CD4-positive, alpha-beta memory T cell (primary cell): ENCODE measurements around the gene NAXE. TPM values are rescaled to one million over a fixed set of nuclear protein-coding genes. Genes with fewer than 3 reads are reported as not detected.

ENCODE experiments used
- CTCF ChIA-PET: fragments of 350-600 bp; sonication (Branson Sonifier 250); formaldehyde crosslinking; loops from one replicate; lab custom pipeline; 2021; ENCODE audit warnings: inconsistent platforms; ENCODE audit not compliant: partially characterized antibody; lab: Charles Lee
- POLR2A ChIA-PET: fragments of 350-600 bp; sonication (Branson Sonifier 250); formaldehyde crosslinking; loops from one replicate; lab custom pipeline; 2021; ENCODE audit not compliant: partially characterized antibody; lab: Charles Lee
- DNase-seq, 5 donors: peaks; one replicate each; pipeline versions ENCODE4 v3.0.0 to v3.0.0-alpha.2; 2020 to 2022; ENCODE audit warnings: mixed read lengths in 1 of 5
- H3K27ac ChIP-seq: one replicate; pipeline ENCODE4 v1.7.0; 2013; ENCODE audit warnings: low read depth, low read length
- H3K27me3 ChIP-seq: 2 replicates; pipeline ENCODE4 v1.7.0; 2013; ENCODE audit warnings: mild to moderate bottlenecking, low read length, moderate library complexity; ENCODE audit not compliant: insufficient read depth
- H3K36me3 ChIP-seq: 2 replicates; pipeline ENCODE4 v1.7.0; 2013; ENCODE audit warnings: mild to moderate bottlenecking, low read length, moderate library complexity; ENCODE audit not compliant: insufficient read depth
- H3K4me1 ChIP-seq: 2 replicates; pipeline ENCODE4 v1.7.0; 2013; ENCODE audit warnings: mild to moderate bottlenecking, low read length, moderate library complexity; ENCODE audit not compliant: insufficient read depth
- H3K4me3 ChIP-seq, 2 donors: one replicate each; pipeline ENCODE4 v1.7.0; 2013; ENCODE audit warnings: low read length in 2 of 2, mild to moderate bottlenecking in 1 of 2
- H3K9me3 ChIP-seq, 2 donors: one replicate each; pipeline ENCODE4 v1.7.0; 2013; ENCODE audit warnings: low read length in 2 of 2, control low read depth in 1 of 2; ENCODE audit not compliant: control insufficient read depth in 1 of 2
- H3K27ac Mint-ChIP-seq, 7 donors: one replicate each; pipeline ENCODE4 v1.8.0; 2020 to 2021; ENCODE audit warnings: mixed read lengths in 7 of 7, mild to moderate bottlenecking in 6 of 7, inconsistent platforms in 3 of 7, moderate library complexity in 3 of 7
- H3K27me3 Mint-ChIP-seq, 2 donors: one replicate each; pipeline ENCODE4 v1.8.0; 2020 to 2021; ENCODE audit warnings: mixed read lengths in 2 of 2
- H3K36me3 Mint-ChIP-seq, 2 donors: one replicate each; pipeline ENCODE4 v1.8.0; 2020 to 2021; ENCODE audit warnings: mixed read lengths in 2 of 2, inconsistent platforms in 1 of 2, mild to moderate bottlenecking in 1 of 2
- H3K4me1 Mint-ChIP-seq, 4 donors: one replicate each; pipeline ENCODE4 v1.8.0; 2020 to 2021; ENCODE audit warnings: mixed read lengths in 4 of 4, mild to moderate bottlenecking in 1 of 4
- H3K4me3 Mint-ChIP-seq, 8 donors: one replicate each; pipeline ENCODE4 v1.8.0; 2020 to 2021; ENCODE audit warnings: mixed read lengths in 8 of 8, mild to moderate bottlenecking in 7 of 8, moderate library complexity in 6 of 8, inconsistent platforms in 3 of 8
- H3K9me3 Mint-ChIP-seq, 8 donors: one replicate each; pipeline ENCODE4 v1.8.0; 2020 to 2021; ENCODE audit warnings: mixed read lengths in 8 of 8, mild to moderate bottlenecking in 5 of 8, inconsistent platforms in 3 of 8, moderate library complexity in 1 of 8
- intact Hi-C: fragments of 100-400 bp; cut with micrococcal nuclease; formaldehyde crosslinking; loops from one replicate; pipeline ENCODE4 v1.15.1; 2023
- polyA plus RNA-seq, 2 donors: library from polyadenylated mRNA; unstranded; fragments of 300-500 nt; fragmentation: Illumina TruSeq; gene quantifications; one replicate each; pipeline ENCODE4 v1.2.3, GENCODE V29; 2021
- total RNA-seq, 2 experiments: library from RNA; stranded (reverse); gene quantifications; one replicate each; pipeline ENCODE4 v1.2.3, GENCODE V29; 2021

The NAXE gene
- total and polyA plus RNA-seq, 4 experiments from 2014 or later, result 46.7 to 152 (median 71.4) TPM

DNA sequence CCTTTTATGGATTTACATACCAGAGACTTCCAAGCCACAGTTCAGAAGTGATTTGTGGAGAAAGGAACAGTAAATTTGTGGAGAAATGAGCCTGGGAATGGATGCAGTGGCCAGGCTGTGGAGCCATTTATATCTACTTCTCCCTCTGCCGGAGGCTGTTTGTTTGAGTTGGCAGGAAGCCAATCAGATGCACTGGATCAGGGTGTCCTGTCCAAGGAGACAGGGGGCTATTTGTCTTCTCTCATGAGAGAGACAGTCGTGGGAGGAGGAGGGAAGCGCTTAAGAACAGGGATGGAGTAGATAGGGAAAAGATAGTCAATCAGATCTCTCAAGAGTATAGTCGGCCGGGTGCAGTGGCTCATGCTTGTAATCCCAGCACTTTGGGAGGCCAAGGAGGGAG lies 24.9 kb downstream of the NAXE start:
- CTCF ChIA-PET, result interaction anchor here (1.2 to 1.8 kb wide), 3 partner anchors 8 to 161 kb away, joined by 4 to 5 read pairs (median 4); no protein-coding TSS in a partner anchor
- no peak overlapping the region for H3K27ac Mint-ChIP-seq
- intact Hi-C loops, result no loop called here

GRCh38 chr1:156618853-156619581 lies 27.4 kb downstream of the NAXE start, which contains the start of gene HAPLN2:
TSS of gene HAPLN2 (plus strand) at chr1:156619415. CDS start at chr1:156623491, 4,076 bp downstream.
- H3K9me3 Mint-ChIP-seq, result peaks cover 0 to 2% (median 0%) of the 10 kb centered on the region in 8 donors
- ChIA-PET CTCF (interaction anchor here (1.4 to 1.6 kb wide), 3 partner anchors 11 to 87 kb away, joined by 3 to 5 read pairs (median 3); partner anchors contain the start of gene CRABP2), POLR2A (interaction anchor here (0.5 kb wide), 1 partner anchor 224 kb away, joined by 3 read pairs; no protein-coding TSS in a partner anchor)
- Histone ChIP-seq H3K27me3 (peaks cover 23% of the 10 kb centered on the region), H3K36me3 (no peaks in the 10 kb centered on the region), H3K27ac (no peak within 1 kb of the TSS), H3K4me1 (peaks cover 4% of the 10 kb centered on the region), H3K9me3 (no peaks in the 10 kb centered on the region), H3K4me3 (no peak within 1 kb of the TSS)
- no peaks in the 10 kb centered on the region for H3K36me3 Mint-ChIP-seq
- peaks cover 0 to 7% (median 2%) of the 10 kb centered on the region in 4 donors for H3K4me1 Mint-ChIP-seq
- no peak within 1 kb of the TSS for H3K27ac Mint-ChIP-seq
- intact Hi-C loops, result no loop called here
- no peak within 1 kb of the TSS for H3K4me3 Mint-ChIP-seq
- DNase-seq, result no peak
- peaks cover 29 to 52% of the 10 kb centered on the region in 2 donors for H3K27me3 Mint-ChIP-seq

More for the DNA sequence above, 24.9 kb downstream of the NAXE start:
- Mint-ChIP-seq H3K36me3 (no peaks in the 10 kb centered on the region), H3K27me3 (peaks cover 29 to 46% of the 10 kb centered on the region in 2 donors), H3K9me3 (no peaks in the 10 kb centered on the region), H3K4me3 (no peak overlapping the region), H3K4me1 (no peaks in the 10 kb centered on the region)
- Histone ChIP-seq H3K36me3 (no peaks in the 10 kb centered on the region), H3K27ac (no peak overlapping the region), H3K27me3 (peaks cover 14% of the 10 kb centered on the region), H3K9me3 (no peaks in the 10 kb centered on the region), H3K4me3 (no peak overlapping the region), H3K4me1 (no peaks in the 10 kb centered on the region)
- POLR2A ChIA-PET, result no interaction called here
- DNase-seq, result no peak

DNA sequence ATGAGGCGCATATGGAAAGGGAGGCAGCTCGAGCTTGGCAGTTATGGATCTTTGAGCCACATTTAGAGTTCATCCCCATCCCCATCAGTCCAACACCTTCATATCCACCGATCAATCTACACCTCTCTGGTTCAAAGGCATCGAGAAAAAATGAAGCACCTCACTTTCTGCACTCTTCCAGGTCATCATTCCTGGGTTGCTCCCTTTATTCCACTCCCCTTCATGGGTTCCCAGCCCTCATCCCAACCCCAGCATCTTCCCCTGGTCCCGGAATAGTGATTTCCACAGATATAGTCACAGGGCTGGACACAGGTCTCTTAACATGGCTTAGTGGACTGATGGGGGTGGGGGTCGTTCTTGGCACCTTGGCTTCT lies 28.0 kb downstream of the NAXE start:
- Histone ChIP-seq H3K27me3 (peaks cover 27% of the 10 kb centered on the region), H3K4me3 (no peak overlapping the region), H3K4me1 (peaks cover 9% of the 10 kb centered on the region), H3K36me3 (no peaks in the 10 kb centered on the region), H3K9me3 (no peaks in the 10 kb centered on the region), H3K27ac (no peak overlapping the region)
- intact Hi-C loops, result no loop called here
- Mint-ChIP-seq H3K4me3 (no peak overlapping the region), H3K9me3 (peaks cover 0 to 2% (median 0%) of the 10 kb centered on the region in 8 donors), H3K27me3 (peaks cover 31 to 53% of the 10 kb centered on the region in 2 donors), H3K27ac (no peak overlapping the region), H3K4me1 (peaks cover 1 to 7% (median 4%) of the 10 kb centered on the region in 4 donors), H3K36me3 (no peaks in the 10 kb centered on the region)
- no peak for DNase-seq
- POLR2A ChIA-PET, result interaction anchor here (0.5 kb wide), 1 partner anchor 224 kb away, joined by 3 read pairs; no protein-coding TSS in a partner anchor
- CTCF ChIA-PET, result interaction anchor here (1.0 to 1.6 kb wide), 4 partner anchors 10 to 86 kb away, joined by 3 to 5 read pairs (median 3); partner anchors contain the start of gene CRABP2

DNA sequence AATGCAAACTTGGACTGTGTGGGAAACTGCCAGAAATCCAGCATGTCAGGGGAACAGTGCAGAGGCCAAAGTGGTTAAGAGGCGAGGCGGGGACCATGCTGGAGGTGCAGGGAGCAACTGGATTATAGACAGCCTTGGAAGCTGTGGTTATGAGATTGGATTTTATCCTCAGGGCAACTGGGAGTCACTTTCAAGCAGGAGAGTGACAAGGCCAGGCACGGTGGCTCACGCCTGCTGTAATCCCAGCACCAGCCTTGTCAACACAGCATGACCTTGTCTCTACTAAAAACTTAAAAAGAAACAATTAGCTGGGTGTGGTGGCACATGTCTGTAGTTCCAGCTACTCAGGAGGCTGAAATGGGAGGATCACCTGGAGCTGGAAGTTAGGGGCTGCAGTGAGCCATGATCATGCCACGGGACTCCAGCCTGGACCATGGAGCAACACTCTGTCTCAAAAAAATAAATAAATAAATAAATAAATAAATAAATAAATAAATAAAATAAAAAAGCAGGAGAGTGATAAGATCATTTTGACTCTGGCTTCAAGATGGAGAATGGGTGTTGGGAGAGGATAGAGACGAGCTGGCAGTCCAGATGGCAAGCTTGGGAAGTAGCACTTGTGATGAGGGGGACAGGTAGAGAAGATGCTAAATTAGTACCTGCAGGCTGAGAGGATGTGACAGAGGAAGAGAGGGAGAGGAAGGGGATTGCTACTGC lies 31.2 kb downstream of the NAXE start:
- H3K4me3 Mint-ChIP-seq, result peak overlapping the region in 5 of 8 donors; percentile 4 to 66 (median 13)
- CTCF ChIA-PET, result interaction anchor here (0.8 to 9.0 kb wide), 4 partner anchors 14 to 177 kb away, joined by 3 to 153 read pairs (median 32); partner anchors contain the start of gene NES
- peaks cover 0 to 2% (median 0%) of the 10 kb centered on the region in 8 donors for H3K9me3 Mint-ChIP-seq
- intact Hi-C loops, result loop anchor here (10.0 kb wide), 1 partner anchor 82 kb away; the partner anchor contains the start of gene CRABP2
- H3K27me3 Mint-ChIP-seq, result peaks cover 37 to 52% of the 10 kb centered on the region in 2 donors
- H3K27me3 ChIP-seq, result peaks cover 37% of the 10 kb centered on the region
- peaks cover 20% of the 10 kb centered on the region for H3K4me1 ChIP-seq
- no peak overlapping the region for H3K27ac ChIP-seq
- H3K36me3 Mint-ChIP-seq, result no peaks in the 10 kb centered on the region
- H3K4me1 Mint-ChIP-seq, result peaks cover 6 to 16% (median 9%) of the 10 kb centered on the region in 4 donors
- POLR2A ChIA-PET, result no interaction called here
- no peak for DNase-seq
- H3K27ac Mint-ChIP-seq, result peak overlapping the region in 1 of 7 donors; percentile 73
- H3K9me3 ChIP-seq, result no peaks in the 10 kb centered on the region
- no peak overlapping the region for H3K4me3 ChIP-seq
- no peaks in the 10 kb centered on the region for H3K36me3 ChIP-seq

GRCh38 chr1:156623946-156624813 lies 32.6 kb downstream of the NAXE start:
- peak in 2 of 5 donors; percentile 22 to 41 for DNase-seq
- Mint-ChIP-seq H3K4me1 (peaks cover 6 to 16% (median 9%) of the 10 kb centered on the region in 4 donors), H3K27me3 (peaks cover 36 to 50% of the 10 kb centered on the region in 2 donors), H3K4me3 (peak overlapping the region in 7 of 8 donors; percentile 21 to 73 (median 55)), H3K36me3 (no peaks in the 10 kb centered on the region), H3K9me3 (peaks cover 0 to 2% (median 0%) of the 10 kb centered on the region in 8 donors), H3K27ac (no peak overlapping the region)
- ChIA-PET POLR2A (interaction anchor here (0.6 to 1.6 kb wide), 9 partner anchors 16 to 1348 kb away, joined by 3 to 8 read pairs (median 3); partner anchors contain the start of genes ISG20L2, MEF2D, METTL25B and NAXE), CTCF (interaction anchor here (0.5 to 9.0 kb wide), 23 partner anchors 10 to 244 kb away, joined by 3 to 153 read pairs (median 4); partner anchors contain the start of gene NES)
- intact Hi-C loops, result loop anchor here (10.0 kb wide), 1 partner anchor 81 kb away; the partner anchor contains the start of gene CRABP2
- Histone ChIP-seq H3K36me3 (no peaks in the 10 kb centered on the region), H3K27ac (no peak overlapping the region), H3K4me3 (peak overlapping the region in 1 of 2 donors; percentile 34), H3K27me3 (peaks cover 37% of the 10 kb centered on the region), H3K4me1 (peaks cover 20% of the 10 kb centered on the region), H3K9me3 (no peaks in the 10 kb centered on the region)
